HG02885 (cell line): Measurements from ENCODE around the gene ATP1A2.

Experiments
- ATAC-seq: cut with Tn5 transposase; IDR thresholded peaks from one replicate; pipeline ENCODE4 v1.9.1; 2021; ENCODE audit warnings: mild to moderate bottlenecking; ENCODE audit not compliant: unreplicated experiment, poor library complexity

The ATP1A2 gene

DNA sequence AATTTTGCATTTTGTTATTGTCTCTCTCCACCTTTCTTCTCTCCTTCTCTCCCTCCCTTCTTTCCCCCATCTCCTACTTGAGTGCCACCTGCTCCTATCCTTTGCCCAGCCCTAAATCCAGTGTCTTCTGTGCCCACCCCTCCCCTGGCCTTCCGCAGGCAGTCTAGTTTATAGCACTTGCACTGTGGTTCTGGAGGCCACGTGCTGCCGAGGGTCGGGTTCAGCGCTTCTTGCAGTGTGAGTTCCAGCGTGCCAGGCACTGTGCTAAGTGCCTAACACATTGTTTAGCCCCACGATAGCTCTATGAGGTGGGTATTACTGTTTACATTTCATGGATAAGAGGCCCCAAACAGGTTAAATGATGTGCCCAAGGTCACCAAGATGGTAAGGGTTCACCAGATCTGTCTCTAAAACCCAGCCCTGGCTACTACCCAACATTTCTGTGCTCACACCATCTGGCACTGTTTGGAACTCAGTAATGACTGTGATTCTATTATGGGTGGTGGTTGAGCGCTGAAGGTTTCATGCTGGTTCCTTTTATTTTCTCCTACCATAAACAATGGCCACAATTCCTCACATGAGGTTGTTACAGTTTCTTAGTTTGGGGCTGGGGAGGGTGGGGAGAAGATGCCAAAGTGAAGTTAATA is 21.8 kb downstream of the ATP1A2 start:
- no peak for ATAC-seq

DNA sequence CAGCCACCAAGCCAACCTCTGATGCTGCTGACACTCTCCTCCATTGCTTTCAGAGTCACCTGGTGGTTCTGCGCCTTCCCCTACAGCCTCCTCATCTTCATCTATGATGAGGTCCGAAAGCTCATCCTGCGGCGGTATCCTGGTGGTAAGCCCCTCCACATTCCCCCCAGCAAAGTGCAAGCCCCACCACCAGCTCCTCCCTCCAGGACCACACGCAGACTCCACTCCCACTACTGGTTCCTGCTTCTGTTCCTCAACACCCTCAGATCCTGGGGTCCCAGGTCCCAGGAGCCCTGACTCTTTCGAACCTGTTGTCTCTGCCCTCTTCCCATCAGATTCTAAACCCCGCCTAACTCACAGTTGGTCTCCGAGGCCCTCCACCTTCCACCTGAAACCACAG is 24.3 kb downstream of the ATP1A2 start:
- ATAC-seq = no peak

DNA sequence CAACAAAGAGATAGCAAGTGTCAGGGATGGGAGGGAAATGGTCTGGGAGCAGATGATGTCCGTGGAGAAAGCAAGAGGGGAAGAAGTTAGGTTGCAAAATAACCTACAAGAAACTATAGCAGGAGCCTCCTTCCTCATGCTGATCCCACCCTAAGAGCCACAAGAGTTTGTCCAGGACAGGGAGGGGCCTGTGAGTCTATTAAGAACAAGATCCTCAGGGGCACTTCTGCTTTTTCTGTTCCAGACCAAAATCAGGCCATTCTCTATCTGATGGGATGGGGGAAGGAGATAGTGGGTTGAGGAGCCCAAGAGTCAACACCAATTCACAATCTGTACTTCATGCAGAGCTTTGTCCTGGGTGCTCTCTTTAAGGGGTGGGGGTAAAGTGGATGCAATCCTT is 28.1 kb downstream of the ATP1A2 start:
- no peak for ATAC-seq

DNA sequence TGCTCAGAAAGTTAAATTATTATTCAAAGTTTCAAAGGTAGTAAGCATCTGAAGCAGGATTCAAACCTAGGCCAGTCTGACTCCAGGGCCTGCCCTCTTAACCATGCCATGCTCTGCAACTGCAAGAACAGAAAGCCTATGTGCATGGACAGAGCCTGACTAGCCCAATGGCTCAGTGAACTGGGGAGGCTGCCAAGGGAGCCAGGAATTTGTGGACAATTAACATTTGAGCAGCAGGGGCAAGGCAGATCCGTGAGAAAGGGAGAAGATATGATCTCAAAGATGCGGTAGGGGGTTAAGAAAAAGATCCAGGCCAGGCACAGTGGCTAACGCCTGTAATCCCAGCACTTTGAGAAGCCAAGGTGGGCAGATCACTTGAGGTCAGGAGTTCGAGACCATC is 29.4 kb downstream of the ATP1A2 start:
- no peak for ATAC-seq

DNA sequence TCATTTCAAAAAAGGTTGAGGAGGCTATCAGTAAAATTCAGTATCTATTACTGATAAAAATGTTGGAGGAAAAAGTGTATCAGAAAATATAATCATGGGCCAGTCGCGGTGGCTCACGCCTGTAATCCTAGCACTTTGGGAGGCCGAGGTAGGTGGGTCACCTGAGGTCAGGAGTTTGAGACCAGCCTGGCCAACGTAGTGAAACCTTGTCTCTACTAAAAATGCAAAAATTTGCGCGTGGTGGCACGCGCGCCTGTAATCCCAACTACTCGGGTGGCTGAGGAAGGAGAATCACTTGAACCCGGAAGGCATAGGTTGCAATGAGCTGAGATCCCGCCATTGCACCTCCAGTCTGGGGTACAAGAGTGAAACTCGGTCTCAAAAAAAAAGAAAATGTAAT is 30.5 kb downstream of the ATP1A2 start:
- no peak for ATAC-seq

DNA sequence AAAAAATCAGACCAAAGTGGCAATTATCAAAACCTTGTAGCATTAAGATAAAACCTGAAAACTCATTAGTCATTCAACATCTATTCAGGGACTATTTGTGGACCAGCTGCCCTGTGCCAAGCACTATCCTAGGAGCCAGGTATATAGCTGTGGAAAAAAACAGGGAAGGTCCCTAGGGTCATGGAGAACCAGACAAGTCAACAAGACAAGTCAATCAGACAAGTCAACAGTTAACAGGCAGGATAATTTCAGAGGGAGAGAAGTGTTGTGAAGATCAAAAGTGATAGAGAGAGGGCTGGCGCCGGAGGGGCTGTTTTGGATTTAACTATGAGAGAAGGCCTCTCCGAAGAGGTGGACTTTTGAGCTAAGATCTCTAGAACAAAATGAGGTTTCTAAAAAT is 32.6 kb downstream of the ATP1A2 start:
- no peak for ATAC-seq

DNA sequence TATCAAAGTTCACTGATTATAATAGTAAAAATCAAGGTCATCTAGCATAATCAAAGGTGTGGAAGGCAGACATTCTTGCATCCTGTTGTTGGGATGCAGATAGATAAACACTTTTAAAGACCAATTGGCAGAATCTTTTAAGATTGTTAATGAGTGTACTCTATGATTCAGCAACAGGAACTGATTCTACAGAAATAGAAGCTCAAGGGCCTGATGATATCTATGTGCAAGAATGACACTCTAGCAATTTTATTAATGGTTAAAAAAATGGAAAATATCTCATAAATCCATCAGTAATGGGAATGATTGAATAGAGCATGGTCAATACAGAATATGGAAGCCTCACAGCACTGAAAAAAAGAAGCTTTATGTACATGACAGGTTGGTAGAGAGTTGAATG is 33.7 kb downstream of the ATP1A2 start:
- ATAC-seq = no peak

DNA sequence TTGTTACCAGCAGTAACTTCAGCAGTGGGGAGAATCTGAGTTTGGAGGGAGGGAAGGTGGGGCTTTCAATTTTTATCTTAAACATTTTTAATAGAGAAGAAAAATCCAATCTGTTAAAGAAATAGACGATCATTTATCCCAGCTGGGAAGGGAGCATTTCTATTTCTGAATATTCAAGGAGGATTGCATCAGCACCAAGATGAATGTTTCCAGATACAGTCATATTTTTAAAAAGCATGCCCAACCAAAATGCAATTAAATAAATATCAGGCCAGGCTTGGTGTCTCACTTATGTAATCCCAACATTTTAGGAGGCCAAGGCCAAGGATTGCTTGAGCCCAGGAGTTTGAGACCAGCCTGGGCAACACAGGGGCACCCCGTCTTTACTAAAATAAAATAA is 34.2 kb downstream of the ATP1A2 start:
- no peak for ATAC-seq

DNA sequence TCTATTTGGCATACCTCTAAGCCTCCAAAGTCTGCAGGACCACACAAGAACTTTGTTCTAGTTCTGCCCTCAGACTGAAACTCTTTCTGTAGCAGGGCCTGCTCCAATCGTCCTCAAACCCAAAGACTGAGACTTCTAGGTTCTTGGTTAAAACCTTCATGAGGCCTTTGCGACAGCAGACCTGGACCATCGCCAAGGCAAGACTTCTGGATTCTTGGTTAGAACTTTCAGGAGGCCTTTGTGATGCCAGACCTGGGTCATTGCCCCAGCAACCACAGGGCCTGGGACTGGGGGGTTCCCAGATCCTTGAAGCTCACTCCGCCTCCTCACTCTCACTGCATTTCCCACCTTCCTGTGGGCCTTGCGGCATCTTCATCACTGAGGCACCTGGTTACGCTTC is 35.7 kb downstream of the ATP1A2 start, which contains the start of gene ATP1A4:
TSS of gene ATP1A4 (plus strand) at position 301 of the 400 bp plus-strand sequence. CDS start 438 bp downstream, outside the sequence.
- ATAC-seq = no peak

DNA sequence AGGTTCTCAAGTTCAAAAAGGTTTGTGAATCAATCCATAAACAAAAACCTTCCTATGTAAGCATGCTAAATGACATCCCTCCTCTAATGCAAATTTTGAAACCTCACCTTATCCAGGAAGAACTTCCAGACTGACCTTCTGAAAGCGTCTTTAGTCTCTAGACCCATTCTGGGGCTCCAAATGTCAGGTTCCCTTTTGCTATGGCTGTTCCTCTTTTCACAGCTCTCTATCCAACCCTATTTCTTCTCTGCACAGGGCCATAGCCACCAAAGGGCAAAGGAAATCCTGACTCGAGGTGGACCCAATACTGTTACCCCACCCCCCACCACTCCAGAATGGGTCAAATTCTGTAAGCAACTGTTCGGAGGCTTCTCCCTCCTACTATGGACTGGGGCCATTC is 39.2 kb downstream of the ATP1A2 start:
- ATAC-seq = no peak

DNA sequence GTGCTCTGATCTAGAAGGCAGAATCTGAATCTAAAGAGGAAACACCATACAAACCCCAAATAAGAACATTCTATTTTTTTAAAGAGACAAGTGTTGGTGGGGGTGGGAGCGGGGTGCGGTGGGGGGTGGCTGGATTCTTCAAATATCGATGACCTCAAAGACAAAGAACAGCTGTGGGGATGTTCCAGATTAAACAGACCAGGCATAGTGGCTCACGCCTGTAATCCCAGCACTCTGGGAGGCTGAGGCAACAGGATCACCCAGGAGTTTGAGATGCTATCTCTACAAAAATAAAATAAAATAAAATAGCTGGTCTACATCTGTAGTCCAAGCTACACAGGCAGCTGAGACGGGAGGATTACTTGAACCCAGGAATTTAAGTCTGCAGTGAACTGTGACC is 40.8 kb downstream of the ATP1A2 start:
- no peak for ATAC-seq

DNA sequence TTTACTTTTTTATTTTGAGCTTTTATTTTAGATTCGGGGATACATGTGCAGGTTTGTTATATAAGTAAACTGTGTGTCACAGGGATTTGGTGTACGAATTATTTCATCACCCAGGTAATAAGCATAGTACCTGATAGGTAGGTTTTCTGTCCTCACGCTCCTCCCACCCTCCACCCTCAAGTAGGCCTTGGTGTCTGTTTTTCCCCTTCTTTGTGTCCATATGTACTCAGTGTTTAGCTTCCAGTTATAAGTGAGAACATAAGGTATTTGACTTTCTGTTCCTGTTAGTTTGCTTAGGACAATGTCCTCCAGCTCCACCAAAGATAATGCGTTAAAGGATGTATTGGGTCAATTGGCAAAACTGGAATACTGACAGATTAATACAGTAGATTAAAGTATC is 41.6 kb downstream of the ATP1A2 start:
- no peak for ATAC-seq

DNA sequence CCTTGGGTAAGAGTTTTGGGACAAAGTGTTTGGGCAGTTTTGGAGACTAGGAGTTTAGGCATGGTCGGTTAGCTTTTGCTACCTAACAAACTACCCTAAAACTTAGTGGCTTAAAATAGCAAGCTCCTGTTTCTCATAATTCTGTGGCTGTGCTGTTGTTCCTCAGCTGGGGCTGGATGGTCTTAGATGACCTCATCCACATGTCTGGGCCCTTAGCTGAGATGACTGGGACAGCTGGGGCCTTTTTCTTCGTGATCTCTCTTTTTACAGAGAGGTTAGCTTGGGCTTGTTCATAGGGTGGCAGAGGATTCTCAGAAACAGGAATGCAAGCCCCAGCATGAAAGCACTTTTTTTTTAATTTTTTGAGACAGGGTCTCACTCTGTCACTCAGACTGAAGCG is 42.5 kb downstream of the ATP1A2 start:
- ATAC-seq = no peak

DNA sequence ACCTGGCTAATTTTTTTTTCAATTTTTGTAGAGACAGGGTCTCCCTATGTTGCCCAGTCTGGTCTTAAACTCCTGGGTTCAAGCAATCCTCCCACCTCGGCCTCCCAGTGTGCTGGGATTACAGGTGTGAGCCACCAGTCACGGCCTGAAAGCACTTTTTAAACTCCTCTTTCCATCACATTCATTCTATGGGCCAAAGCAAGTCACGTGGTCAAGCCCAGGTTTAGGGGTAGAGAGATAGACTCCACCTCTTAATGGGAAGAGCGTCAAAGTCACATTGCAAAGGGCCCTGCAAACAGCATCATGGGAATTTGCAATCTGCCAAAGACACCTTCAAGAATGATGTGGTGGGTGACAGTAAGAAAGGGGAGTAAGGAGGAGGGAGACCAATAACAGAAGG is 43.0 kb downstream of the ATP1A2 start:
- ATAC-seq = no peak

DNA sequence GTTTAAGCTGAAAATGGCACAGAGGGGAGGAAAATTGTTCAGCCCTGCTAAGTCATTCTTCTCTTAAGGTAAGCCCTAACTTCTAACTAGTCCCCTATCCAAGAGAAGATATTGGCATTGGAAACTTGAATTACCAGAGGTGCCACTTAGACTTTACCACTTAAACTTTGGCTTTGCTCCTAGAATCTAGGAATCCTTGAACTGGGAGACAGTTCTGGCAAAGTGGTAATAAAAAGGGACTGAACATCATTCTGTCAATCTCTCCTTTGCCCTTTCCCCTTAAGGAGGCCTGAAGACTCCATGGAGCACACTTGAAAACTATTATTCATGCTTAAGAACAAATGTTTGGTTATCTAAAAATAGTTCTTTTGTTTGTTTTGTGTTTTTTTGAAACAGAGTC is 44.3 kb downstream of the ATP1A2 start:
- no peak for ATAC-seq

DNA sequence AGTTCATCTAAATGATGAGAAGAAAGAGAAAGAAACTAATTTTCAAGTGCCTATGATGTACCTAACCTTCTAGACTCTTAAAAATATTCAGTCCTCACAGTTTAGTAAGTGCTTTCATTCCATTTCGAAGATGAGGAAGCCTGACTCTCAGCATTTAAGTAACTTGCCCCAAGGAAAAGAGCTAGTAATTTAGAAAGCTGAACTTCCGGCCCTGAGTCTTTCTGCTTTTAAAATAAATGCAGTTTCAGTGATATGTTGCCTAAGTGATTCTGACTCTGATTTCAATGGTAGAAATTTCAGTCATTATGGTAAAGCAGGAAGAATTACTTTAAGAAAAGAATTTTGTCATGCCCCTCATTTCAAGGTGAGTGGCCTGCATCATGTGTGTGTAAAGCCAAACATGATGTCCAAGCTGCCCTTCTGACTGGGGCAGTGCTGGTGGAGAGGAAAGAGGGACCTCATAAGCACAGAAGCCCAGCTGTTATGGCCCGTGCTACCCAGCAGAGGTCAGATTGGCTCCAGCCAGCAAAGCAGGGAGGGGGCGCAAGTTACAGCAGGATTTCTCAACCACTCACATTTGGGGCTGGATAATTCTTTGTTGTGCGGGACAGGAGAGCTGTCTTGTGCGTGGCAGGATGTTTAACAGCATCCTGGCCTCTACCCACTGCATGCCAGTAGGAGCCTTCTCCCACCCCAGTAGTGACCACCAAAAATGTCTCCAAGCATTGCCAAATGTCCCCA is 46.6 kb downstream of the ATP1A2 start:
- peak; percentile 39 for ATAC-seq

DNA sequence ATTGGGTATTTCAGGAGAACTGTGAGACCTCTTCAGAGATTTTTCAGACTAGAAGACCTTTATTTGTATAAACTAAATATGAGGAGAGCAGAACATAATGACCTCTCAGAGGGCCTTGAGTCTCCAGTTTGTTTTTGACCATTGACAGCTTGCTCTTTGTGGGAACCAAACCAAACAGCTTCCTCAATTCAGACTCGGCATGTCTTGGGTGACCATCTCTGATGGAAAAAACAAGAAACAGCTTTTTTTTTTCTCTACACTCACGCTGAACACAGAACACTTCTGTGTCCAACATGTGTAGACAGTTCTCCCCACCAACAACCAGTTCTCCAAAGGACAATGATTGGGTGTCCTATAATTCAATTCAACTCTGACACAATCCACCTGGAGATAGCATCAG is 47.4 kb downstream of the ATP1A2 start:
- no peak for ATAC-seq

DNA sequence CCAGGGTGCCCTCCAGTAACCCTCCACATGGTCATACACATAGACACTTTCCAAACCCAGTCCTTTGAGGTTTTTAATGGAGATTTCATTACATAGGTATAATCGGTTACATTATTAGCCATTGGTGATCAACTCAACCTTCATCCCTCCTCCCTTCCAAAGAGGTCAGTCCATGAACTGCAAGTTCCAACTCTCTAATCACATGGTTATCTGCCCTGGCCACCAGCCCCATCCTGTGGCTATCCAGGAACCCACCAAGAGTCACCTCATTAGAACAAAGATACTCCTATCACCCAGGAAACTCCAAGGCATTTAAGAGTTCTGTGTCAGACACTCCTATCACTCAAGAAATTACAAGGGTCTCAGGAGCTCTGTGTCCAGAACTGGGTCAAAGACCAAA is 48.1 kb downstream of the ATP1A2 start:
- ATAC-seq = no peak

DNA sequence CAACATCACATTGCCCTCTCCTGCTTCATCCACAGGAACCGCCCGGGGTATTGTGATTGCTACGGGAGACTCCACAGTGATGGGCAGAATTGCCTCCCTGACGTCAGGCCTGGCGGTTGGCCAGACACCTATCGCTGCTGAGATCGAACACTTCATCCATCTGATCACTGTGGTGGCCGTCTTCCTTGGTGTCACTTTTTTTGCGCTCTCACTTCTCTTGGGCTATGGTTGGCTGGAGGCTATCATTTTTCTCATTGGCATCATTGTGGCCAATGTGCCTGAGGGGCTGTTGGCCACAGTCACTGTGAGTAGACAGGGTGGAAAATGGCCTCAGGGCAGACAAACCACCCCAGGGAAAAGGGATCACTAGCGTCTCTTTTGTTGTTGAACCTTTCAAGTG is 48.6 kb downstream of the ATP1A2 start:
- no peak for ATAC-seq

DNA sequence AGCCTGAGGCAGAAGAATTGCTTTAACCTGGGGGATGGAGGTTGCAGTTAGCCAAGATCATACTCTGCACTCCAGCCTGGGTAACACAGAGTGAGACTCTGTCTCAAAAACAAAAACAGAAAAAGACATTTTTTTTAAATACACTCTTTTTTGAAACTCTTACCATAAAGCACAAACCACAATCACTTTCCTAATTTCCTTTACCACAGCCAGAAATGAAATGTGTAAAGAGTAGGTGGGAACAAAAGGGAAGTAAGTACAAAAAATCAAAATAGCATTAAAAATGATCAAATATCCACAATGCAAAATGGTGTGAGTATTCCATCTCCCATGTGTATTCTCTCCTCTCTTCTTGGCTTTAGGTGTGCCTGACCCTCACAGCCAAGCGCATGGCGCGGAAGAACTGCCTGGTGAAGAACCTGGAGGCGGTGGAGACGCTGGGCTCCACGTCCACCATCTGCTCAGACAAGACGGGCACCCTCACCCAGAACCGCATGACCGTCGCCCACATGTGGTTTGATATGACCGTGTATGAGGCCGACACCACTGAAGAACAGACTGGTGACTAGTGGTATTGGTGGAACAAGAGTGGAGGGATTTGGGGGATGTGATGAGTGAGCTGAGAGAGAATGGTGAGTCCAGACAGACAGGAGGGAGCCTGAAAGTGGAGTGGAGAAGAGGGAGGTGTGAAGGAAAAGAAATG is 50.8 kb downstream of the ATP1A2 start:
- no peak for ATAC-seq

DNA sequence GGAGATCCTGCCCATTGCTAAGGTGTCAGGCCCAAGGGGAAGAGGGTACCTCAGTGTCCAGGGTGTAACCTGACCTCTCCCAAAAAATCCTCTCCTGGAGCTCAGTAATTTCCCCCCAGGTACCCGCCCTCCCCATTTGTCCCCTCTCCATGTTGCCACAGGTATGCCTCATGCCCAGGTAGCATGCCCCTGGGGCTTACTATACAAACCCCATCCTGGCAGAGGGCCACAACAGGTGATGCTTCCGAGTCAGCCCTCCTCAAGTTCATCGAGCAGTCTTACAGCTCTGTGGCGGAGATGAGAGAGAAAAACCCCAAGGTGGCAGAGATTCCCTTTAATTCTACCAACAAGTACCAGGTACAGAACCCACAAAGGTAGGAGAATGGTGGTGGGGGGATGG is 51.5 kb downstream of the ATP1A2 start:
- ATAC-seq = no peak

DNA sequence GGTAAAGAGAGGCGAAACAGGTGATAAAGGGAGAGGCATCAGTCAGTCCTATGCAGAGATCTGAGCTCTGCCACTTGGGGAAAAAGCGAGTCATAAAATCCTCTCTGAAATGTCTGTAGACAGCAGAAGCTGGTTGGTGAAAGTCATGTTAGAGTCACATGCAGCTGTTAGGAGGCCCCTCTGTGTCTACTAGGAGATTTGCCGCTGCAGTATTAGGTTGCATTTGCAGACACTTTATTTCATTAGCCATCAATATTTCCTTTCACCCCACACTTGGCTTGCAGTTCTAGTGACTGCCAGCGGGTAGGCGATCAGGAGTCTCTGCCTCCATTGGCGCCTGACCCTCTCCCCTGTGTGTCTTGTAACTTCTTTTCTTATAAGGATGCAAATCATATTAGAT is 52.0 kb downstream of the ATP1A2 start:
- no peak for ATAC-seq
